Right ventricle myocardium superior (tissue), 1 donor: ENCODE results near the gene PEAK3. TPM values are rescaled to one million over a fixed set of nuclear protein-coding genes. Genes with fewer than 3 reads are reported as not detected.
A peak's percentile ranks its signal among the peaks of the same experiment; 100 is the strongest.

Source experiments
- ATAC-seq: fragments of 200-7000 bp; cut with Tn5 transposase; one replicate; pipeline ENCODE4 v1.9.1; 2020; ENCODE audit warnings: mild to moderate bottlenecking; ENCODE audit not compliant: poor library complexity
- DNase-seq: peaks from one replicate; pipeline ENCODE4 v3.0.0-alpha.2; 2020
- intact Hi-C: fragments of 100-400 bp; cut with DNase I; formaldehyde crosslinking; loops from one replicate; pipeline ENCODE4 v1.11.2; 2022
- long read RNA-seq: library from polyadenylated mRNA; unstranded; transcript quantifications from one replicate; pipeline ENCODE4 v2.0.0, GENCODE V29; 2021
- total RNA-seq: library from RNA; stranded (reverse); fragmentation: NEBNext Ultra II Directional; extraction: Animal tissue kit (Norgen Biotek cat#: 25700); gene quantifications from one replicate; pipeline ENCODE4 v1.2.1, GENCODE V29; 2021
- donor health status: DM: no; HTN: yes; CAD: no; lungs with severe emphysema.

PEAK3 gene
- total RNA-seq = 0.70 TPM
- long read RNA-seq, partial matches to known transcripts = 0 of 1 reads
- long read RNA-seq, other reads (novel, unspliced or antisense) = 0 of 1 reads

- ATAC-seq (peak; percentile 91), DNase-seq (peak; percentile 91)
- intact Hi-C loops = no loop called here
Observed at GRCh38 chr19:2282062-2282861, at the start of gene PEAK3. TSS of gene PEAK3 (minus strand) at chr19:2282175. CDS start at chr19:2280931, 1,244 bp downstream.

- DNase-seq (no peak), ATAC-seq (no peak)
- intact Hi-C loops = no loop called here
Observed at GRCh38 chr19:2330632-2331284, 48.8 kb upstream of the PEAK3 start.

DNA sequence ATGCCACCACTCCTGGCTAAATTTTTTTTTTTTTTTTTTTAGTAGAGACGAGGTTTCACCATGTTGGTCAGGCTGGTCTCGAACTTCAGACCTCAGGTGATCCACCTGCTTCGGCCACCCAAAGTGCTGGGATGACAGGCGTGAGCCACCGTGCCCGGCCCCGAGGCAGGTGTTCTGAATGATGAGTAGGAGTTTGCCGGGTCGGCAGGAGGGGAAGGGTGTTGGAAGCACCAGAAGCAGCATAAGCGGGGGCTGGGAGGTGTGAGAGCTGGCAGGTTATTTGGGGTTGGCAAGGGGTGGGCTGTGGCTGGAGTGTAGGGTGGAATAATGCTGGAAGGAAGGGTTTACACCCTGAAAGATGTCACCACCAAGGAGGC lies 48.3 kb upstream of the PEAK3 start:
- intact Hi-C loops = no loop called here
- no peak for DNase-seq
- no peak for ATAC-seq

DNA sequence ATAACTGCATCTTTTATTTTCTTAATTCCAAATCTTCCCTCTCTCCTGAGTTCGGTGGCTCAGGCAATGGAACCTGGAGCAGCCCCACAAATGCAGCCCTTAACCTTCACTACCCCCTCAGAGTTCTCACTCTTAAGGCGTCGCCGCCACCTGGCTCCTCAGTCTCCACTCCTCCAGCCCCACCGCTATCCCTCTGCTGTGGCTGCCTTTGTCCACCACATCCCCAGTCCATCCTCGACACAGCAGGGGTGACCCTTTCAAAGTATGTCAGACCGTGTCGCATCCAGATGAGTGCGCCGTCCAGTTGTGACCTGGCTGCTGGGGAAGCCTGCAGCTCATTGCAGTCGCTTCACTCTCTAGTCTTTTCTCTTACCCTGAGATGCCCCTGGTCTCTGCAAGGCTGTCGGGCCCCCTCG lies 47.5 kb upstream of the PEAK3 start:
- intact Hi-C loops = loop anchor here (10.0 kb wide), 1 partner anchor 395 kb away; no protein-coding TSS in a partner anchor
- no peak for DNase-seq

GRCh38 chr19:2329149-2329478 lies 47.1 kb upstream of the PEAK3 start:
- intact Hi-C loops = loop anchor here (10.0 kb wide), 1 partner anchor 394 kb away; no protein-coding TSS in a partner anchor
- DNase-seq (no peak), ATAC-seq (peak; percentile 2)

More for the DNA sequence above, 47.5 kb upstream of the PEAK3 start:
- ATAC-seq = no peak

GRCh38 chr19:2328401-2329148 lies 46.6 kb upstream of the PEAK3 start, which contains the start of the genes LSM7 and SPPL2B:
TSS of gene LSM7 (minus strand) at chr19:2328586. CDS start at chr19:2328566, 20 bp downstream.
TSS of gene SPPL2B (plus strand) at chr19:2328684. CDS start at chr19:2328710, 26 bp downstream.
- ATAC-seq = peak; percentile 98
- DNase-seq = peak; percentile 95
- intact Hi-C loops = loop anchor here (10.0 kb wide), 1 partner anchor 394 kb away; no protein-coding TSS in a partner anchor

GRCh38 chr19:2327773-2328400 lies 45.9 kb upstream of the PEAK3 start:
- intact Hi-C loops = loop anchor here (10.0 kb wide), 1 partner anchor 393 kb away; no protein-coding TSS in a partner anchor
- no peak for DNase-seq
- peak; percentile 25 for ATAC-seq

DNA sequence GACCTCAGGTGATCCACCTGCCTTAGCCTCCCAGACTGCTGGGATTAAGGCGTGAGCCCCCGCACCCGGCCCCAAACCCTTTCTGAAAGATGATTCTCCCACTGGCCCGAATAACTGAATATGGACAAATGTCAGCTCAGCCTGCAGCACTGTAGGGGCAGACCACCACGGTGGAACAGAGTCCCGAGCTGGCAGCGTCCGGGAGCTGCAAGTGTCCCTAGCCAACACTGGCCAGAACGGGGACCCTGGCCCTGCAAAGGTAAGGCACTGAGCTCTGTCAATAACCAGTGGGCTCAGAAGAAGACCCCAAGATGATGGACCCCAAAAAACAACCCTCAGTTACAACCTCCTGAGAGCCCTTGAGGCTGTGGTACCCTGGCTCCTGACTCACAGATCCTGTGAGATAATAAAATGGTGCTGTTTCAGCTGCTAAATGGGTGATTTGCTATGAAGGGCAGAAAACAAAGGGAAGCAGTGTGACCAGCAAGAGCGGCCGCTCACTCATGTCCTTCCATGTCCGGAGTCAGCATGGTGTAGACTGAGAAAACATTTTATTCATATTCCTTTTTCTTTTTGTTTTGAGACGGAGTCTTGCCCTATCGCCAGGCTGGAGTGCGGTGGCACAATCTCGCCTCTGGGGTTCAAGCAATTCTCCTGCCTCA lies 44.9 kb upstream of the PEAK3 start:
- intact Hi-C loops = loop anchor here (10.0 kb wide), 1 partner anchor 392 kb away; no protein-coding TSS in a partner anchor
- ATAC-seq = no peak
- no peak for DNase-seq

GRCh38 chr19:2325281-2326046 lies 43.5 kb upstream of the PEAK3 start:
- intact Hi-C loops = loop anchor here (10.0 kb wide), 1 partner anchor 391 kb away; no protein-coding TSS in a partner anchor
- no peak for ATAC-seq

DNA sequence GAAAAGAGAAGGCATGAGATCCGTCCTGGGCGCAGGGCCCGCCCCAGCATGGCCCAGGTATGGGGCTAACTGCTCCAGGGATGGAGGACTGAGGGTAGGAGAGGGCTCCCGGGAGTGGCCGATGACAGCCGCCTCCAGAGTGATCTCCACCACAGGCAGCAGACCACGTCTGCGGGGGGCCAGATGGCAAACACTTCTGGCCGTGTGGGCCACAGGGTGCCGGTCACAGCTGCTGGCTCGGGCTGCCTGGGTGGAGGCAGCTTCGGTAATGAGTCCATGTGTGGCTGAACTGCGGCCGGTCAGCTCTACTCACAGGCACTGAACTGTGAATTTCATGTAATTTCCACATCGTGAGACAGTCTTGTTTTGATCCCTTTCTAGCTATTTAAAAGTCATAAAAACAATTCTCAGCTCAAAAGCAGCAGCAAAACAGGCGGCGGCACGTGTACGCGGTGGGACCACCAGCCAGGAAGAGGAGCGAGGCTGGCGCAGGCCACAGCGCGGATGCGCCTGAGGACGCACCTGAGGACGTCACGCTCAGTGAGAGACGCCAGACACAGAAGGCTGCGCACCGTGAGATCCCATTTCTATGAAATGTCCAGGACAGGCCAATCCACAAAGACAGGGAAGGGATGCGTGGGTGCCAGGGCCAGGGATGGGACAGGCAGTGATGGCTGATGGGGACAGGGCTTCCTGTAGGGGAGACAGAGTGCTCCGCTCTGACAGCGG lies 42.4 kb upstream of the PEAK3 start:
- intact Hi-C loops = loop anchor here (10.0 kb wide), 1 partner anchor 390 kb away; no protein-coding TSS in a partner anchor
- DNase-seq = no peak
- no peak for ATAC-seq

More at GRCh38 chr19:2325281-2326046, 43.5 kb upstream of the PEAK3 start:
- DNase-seq = no peak

- no peak for DNase-seq
- intact Hi-C loops = loop anchor here (10.0 kb wide), 1 partner anchor 389 kb away; no protein-coding TSS in a partner anchor
- ATAC-seq = no peak
Observed at GRCh38 chr19:2323707-2324106, 41.7 kb upstream of the PEAK3 start.

DNA sequence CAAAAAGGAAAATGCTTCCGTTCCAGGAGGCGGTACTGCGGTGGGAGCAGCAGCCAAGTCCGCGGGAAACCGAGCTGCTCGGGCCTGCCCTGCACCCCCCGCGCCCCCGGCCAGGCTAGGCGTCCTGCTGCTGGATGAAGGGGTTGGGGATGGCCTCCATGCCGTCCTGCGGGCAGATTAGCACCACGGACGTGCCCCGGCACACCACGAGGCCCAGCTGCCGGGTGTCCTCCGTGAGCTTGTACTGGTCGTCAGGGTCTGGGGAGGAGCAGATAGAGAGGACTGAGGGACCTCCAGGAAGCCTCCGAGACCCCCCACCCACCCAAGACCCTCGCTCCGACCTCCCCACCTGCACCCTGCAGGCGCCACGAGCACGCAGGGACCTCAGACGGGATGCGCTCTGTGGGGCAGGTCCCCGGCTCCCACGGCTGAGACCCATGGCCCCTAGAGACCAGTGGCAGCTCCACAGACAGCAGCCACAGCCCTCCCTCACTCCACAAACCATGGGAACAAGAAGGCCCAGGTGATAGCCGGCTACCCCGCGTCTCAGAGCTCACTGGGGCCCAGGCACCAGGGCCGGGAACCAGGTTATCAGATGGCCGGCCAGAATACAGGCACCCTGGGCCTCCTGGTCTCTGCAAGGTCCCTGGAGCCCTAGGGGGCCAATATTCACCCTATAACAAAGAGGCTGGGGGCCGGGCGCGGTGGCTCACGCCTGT lies 39.7 kb upstream of the PEAK3 start:
- intact Hi-C loops = loop anchor here (10.0 kb wide), 1 partner anchor 387 kb away; no protein-coding TSS in a partner anchor
- ATAC-seq (no peak), DNase-seq (no peak)

DNA sequence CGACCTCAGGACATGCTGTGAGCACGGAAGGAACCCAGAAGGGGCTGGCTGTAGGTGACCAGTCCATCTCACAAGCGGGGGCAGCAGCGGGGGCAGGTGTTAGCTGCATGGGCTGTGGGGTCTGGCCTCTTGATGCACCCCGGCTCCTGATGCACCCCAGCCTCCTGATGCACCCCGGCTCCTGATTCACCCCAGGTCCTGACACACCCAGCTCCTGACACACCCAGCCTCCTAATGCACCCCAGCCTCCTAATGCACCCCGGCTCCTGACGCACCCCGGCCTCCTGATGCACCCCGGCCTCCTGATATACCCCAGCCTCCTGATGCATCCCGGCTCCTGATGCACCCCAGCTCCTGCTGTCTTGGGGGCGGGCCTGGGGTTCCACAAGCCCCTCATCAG lies 39.0 kb upstream of the PEAK3 start:
- ATAC-seq (no peak), DNase-seq (no peak)
- intact Hi-C loops = loop anchor here (10.0 kb wide), 1 partner anchor 386 kb away; no protein-coding TSS in a partner anchor

- intact Hi-C loops = loop anchor here (10.0 kb wide), 1 partner anchor 385 kb away; no protein-coding TSS in a partner anchor
- ATAC-seq (no peak), DNase-seq (no peak)
Observed at GRCh38 chr19:2320049-2320448, 38.1 kb upstream of the PEAK3 start.

DNA sequence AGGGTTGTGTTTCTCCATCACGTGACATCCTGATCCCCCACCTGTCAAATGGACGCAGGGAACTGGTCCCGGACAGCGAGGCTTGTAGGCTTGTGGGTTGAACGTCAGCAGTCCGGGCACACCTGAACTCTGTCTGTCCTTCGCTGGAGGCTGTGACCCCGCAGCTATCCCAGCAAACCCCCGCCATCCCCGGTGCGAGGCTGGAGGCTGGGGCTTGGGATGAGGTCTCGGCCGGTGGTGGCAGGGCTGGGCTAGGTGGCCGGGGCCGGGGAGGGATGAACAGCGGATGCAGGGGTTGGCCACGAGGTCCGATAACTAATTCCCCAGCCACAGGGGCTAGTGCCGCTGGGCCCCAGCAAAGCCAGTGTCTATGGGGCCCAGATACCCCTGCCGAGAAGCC lies 37.6 kb upstream of the PEAK3 start:
- no peak for DNase-seq
- intact Hi-C loops = loop anchor here (5.0 kb wide), 2 partner anchors 42 to 162 kb away; no protein-coding TSS in a partner anchor
- no peak for ATAC-seq
